Neural cell (in vitro differentiated cells): ENCODE measurements around the gene FAM210B. TPM values are rescaled to one million over a fixed set of nuclear protein-coding genes. Genes with fewer than 3 reads are reported as not detected.

ENCODE experiments used
- H2AFZ ChIP-seq: fragments of 200-600, 300-800 bp; sonication (generic), shearing (Covaris generic); 2 replicates; pipeline ENCODE4 v1.6.0; 2014; ENCODE audit warnings: low read depth, mild to moderate bottlenecking, antibody characterized with exemption, low read length, moderate library complexity
- H3F3A ChIP-seq: fragments of 200-600 bp; shearing (Covaris generic); 2 replicates; pipeline ENCODE4 v1.6.1; 2016; ENCODE audit warnings: mild to moderate bottlenecking, moderate library complexity, mixed read lengths, antibody characterized with exemption, low read length; ENCODE audit not compliant: insufficient read depth, poor library complexity, severe bottlenecking
- H3K27ac ChIP-seq: fragments of 200-600, 300-800 bp; sonication (generic), shearing (Covaris generic); 2 replicates; pipeline ENCODE4 v1.5.1; 2014; ENCODE audit warnings: mild to moderate bottlenecking, low read length, moderate library complexity
- H3K27me3 ChIP-seq: fragments of 300-800, 200-600 bp; sonication (generic), shearing (Covaris generic); 2 replicates; pipeline ENCODE4 v1.6.0; 2014; ENCODE audit warnings: mild to moderate bottlenecking, low read depth, low read length, moderate library complexity; ENCODE audit not compliant: insufficient read depth
- H3K36me3 ChIP-seq: fragments of 300-800, 200-600 bp; sonication (generic), shearing (Covaris generic); 2 replicates; pipeline ENCODE4 v1.5.1; 2014; ENCODE audit warnings: mild to moderate bottlenecking, antibody characterized with exemption, low read length, moderate library complexity; ENCODE audit not compliant: insufficient read depth
- H3K4me2 ChIP-seq: fragments of 300-800, 200-600 bp; sonication (generic), shearing (Covaris generic); 2 replicates; pipeline ENCODE4 v1.6.0; 2014; ENCODE audit warnings: mild to moderate bottlenecking, low read length
- H3K4me3 ChIP-seq: fragments of 300-800, 200-600 bp; sonication (generic), shearing (Covaris generic); 2 replicates; pipeline ENCODE4 v1.5.1; 2014; ENCODE audit warnings: mild to moderate bottlenecking, low read length, moderate library complexity
- H3K79me2 ChIP-seq: fragments of 200-600 bp; shearing (Covaris generic); replicated peaks from 2 replicates; pipeline ENCODE4 v1.6.0; 2014; ENCODE audit warnings: mild to moderate bottlenecking, low read length, moderate library complexity; ENCODE audit not compliant: insufficient read depth
- H3K9ac ChIP-seq: fragments of 300-800, 200-600 bp; sonication (generic), shearing (Covaris generic); 2 replicates; pipeline ENCODE4 v1.6.1; 2016; ENCODE audit warnings: mild to moderate bottlenecking, low read length, mixed read lengths
- H3K9me2 ChIP-seq: fragments of 200-600 bp; shearing (Covaris generic); 2 replicates; pipeline ENCODE4 v1.6.1; 2016; ENCODE audit warnings: mild to moderate bottlenecking, low read length, mixed read lengths; ENCODE audit not compliant: insufficient read depth
- H3K9me3 ChIP-seq: fragments of 200-600, 300-800 bp; sonication (generic), shearing (Covaris generic); 2 replicates; pipeline ENCODE4 v1.6.1; 2016; ENCODE audit warnings: mild to moderate bottlenecking, mixed run types, low read length, moderate library complexity, mixed read lengths
- H4K20me1 ChIP-seq: fragments of 200-600 bp; shearing (Covaris generic); 2 replicates; pipeline ENCODE4 v1.6.1; 2016; ENCODE audit warnings: mild to moderate bottlenecking, mixed run types; ENCODE audit not compliant: insufficient read depth
- EP300 ChIP-seq: fragments of 450-650 bp; conservative IDR thresholded peaks from 2 replicates; pipeline ENCODE4 v1.6.1; 2014; ENCODE audit warnings: antibody characterized with exemption, mild to moderate bottlenecking, moderate library complexity; ENCODE audit not compliant: poor library complexity, severe bottlenecking
- EZH2 ChIP-seq: fragments of 200-600, 300-800 bp; shearing (Covaris generic), sonication (generic); IDR thresholded peaks from 2 replicates; pipeline ENCODE4 v1.6.1; 2014; ENCODE audit warnings: antibody characterized with exemption, low read length, borderline replicate concordance, mild to moderate bottlenecking; ENCODE audit not compliant: insufficient read depth, poor library complexity, severe bottlenecking
- MXI1 ChIP-seq: fragments of 450-650 bp; conservative IDR thresholded peaks from 2 replicates; pipeline ENCODE4 v1.6.1; 2014; ENCODE audit warnings: antibody characterized with exemption, mild to moderate bottlenecking; ENCODE audit not compliant: poor library complexity, severe bottlenecking
- POLR2AphosphoS5 ChIP-seq: IDR thresholded peaks from 2 replicates; pipeline ENCODE4 v1.6.1; 2012
- RAD21 ChIP-seq: fragments of 450-650 bp; conservative IDR thresholded peaks from 2 replicates; pipeline ENCODE4 v1.6.1; 2014; ENCODE audit warnings: antibody characterized with exemption, mild to moderate bottlenecking, moderate library complexity
- SMC3 ChIP-seq: fragments of 450-650 bp; conservative IDR thresholded peaks from 2 replicates; pipeline ENCODE4 v1.6.1; 2014; ENCODE audit warnings: antibody characterized with exemption, mild to moderate bottlenecking, moderate library complexity; ENCODE audit not compliant: poor library complexity
- TAF1 ChIP-seq: IDR thresholded peaks from 2 replicates; pipeline ENCODE4 v1.6.1; 2012; ENCODE audit warnings: low read depth
- polyA plus RNA-seq: library from polyadenylated mRNA; depleted of rRNA; stranded (reverse); fragments of >200 nt; gene quantifications from 2 replicates; pipeline ENCODE4 v1.2.3, GENCODE V29; 2014
- TF ChIP-seq, protein P1 (sequence below): IDR thresholded peaks from 2 replicates; pipeline ENCODE4 v1.6.1; 2012; ENCODE audit warnings: borderline replicate concordance
- TF ChIP-seq, protein P2 (sequence below): fragments of 450-650 bp; IDR thresholded peaks from 2 replicates; pipeline ENCODE4 v1.5.1; 2014; ENCODE audit warnings: antibody characterized with exemption, mild to moderate bottlenecking, moderate library complexity; ENCODE audit not compliant: poor library complexity, severe bottlenecking

Gene FAM210B
- polyA plus RNA-seq, 1 donor from 2014 or later, result 6.6 TPM

- peak overlapping the region; percentile 80 for H3K9ac ChIP-seq
- peaks cover 1% of the 10 kb centered on the region for H3K36me3 ChIP-seq
- H3K9me3 ChIP-seq, result no peaks in the 10 kb centered on the region
- peak overlapping the region; percentile 68 for H3K4me2 ChIP-seq
- H3K27ac ChIP-seq, result no peak overlapping the region
- H3K79me2 ChIP-seq, result peaks cover 33% of the 10 kb centered on the region
- peak overlapping the region; percentile 87 for H3K4me3 ChIP-seq
- no peaks in the 10 kb centered on the region for H3K27me3 ChIP-seq
- H3K9me2 ChIP-seq, result no peaks in the 10 kb centered on the region
- no peaks in the 10 kb centered on the region for H3F3A ChIP-seq
- no peaks in the 10 kb centered on the region for H4K20me1 ChIP-seq
- peak overlapping the region; percentile 85 for H2AFZ ChIP-seq
- TF ChIP-seq SMC3 (no peak), POLR2AphosphoS5 (no peak), RAD21 (no peak)
- TF ChIP-seq, protein P1, sequence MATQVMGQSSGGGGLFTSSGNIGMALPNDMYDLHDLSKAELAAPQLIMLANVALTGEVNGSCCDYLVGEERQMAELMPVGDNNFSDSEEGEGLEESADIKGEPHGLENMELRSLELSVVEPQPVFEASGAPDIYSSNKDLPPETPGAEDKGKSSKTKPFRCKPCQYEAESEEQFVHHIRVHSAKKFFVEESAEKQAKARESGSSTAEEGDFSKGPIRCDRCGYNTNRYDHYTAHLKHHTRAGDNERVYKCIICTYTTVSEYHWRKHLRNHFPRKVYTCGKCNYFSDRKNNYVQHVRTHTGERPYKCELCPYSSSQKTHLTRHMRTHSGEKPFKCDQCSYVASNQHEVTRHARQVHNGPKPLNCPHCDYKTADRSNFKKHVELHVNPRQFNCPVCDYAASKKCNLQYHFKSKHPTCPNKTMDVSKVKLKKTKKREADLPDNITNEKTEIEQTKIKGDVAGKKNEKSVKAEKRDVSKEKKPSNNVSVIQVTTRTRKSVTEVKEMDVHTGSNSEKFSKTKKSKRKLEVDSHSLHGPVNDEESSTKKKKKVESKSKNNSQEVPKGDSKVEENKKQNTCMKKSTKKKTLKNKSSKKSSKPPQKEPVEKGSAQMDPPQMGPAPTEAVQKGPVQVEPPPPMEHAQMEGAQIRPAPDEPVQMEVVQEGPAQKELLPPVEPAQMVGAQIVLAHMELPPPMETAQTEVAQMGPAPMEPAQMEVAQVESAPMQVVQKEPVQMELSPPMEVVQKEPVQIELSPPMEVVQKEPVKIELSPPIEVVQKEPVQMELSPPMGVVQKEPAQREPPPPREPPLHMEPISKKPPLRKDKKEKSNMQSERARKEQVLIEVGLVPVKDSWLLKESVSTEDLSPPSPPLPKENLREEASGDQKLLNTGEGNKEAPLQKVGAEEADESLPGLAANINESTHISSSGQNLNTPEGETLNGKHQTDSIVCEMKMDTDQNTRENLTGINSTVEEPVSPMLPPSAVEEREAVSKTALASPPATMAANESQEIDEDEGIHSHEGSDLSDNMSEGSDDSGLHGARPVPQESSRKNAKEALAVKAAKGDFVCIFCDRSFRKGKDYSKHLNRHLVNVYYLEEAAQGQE, result no peak
Measured at GRCh38 chr20:56391596-56392131, 32.9 kb downstream of the FAM210B start.

GRCh38 chr20:56392132-56392880 lies 33.5 kb downstream of the FAM210B start, which contains the start of the genes AURKA and CSTF1:
AURKA (minus strand) TSS chr20:56392215; CDS start chr20:56388197, 4,018 bp downstream.
CSTF1 (plus strand) TSS chr20:56392645; CDS start chr20:56395553, 2,908 bp downstream.
- Histone ChIP-seq H3K4me3 (peak within 1 kb of the TSS; percentile 87), H3K4me2 (peak within 1 kb of the TSS; percentile 71), H3K27ac (peak within 1 kb of the TSS; percentile 86), H3K79me2 (peaks cover 33% of the 10 kb centered on the region), H3K9me2 (no peaks in the 10 kb centered on the region), H3K27me3 (no peaks in the 10 kb centered on the region), H4K20me1 (no peaks in the 10 kb centered on the region), H3K9ac (peak within 1 kb of the TSS; percentile 80), H2AFZ (peak within 1 kb of the TSS; percentile 85), H3K9me3 (no peaks in the 10 kb centered on the region), H3K36me3 (peaks cover 8% of the 10 kb centered on the region), H3F3A (no peaks in the 10 kb centered on the region)
- TF ChIP-seq RAD21 (peak; percentile 34), EP300 (peak; percentile 79), MXI1 (peak; percentile 94), EZH2 (no peak), POLR2AphosphoS5 (peak; percentile 79), SMC3 (peak; percentile 59), TAF1 (peak; percentile 72)
- TF ChIP-seq, protein P1, result no peak
- TF ChIP-seq, protein P2, sequence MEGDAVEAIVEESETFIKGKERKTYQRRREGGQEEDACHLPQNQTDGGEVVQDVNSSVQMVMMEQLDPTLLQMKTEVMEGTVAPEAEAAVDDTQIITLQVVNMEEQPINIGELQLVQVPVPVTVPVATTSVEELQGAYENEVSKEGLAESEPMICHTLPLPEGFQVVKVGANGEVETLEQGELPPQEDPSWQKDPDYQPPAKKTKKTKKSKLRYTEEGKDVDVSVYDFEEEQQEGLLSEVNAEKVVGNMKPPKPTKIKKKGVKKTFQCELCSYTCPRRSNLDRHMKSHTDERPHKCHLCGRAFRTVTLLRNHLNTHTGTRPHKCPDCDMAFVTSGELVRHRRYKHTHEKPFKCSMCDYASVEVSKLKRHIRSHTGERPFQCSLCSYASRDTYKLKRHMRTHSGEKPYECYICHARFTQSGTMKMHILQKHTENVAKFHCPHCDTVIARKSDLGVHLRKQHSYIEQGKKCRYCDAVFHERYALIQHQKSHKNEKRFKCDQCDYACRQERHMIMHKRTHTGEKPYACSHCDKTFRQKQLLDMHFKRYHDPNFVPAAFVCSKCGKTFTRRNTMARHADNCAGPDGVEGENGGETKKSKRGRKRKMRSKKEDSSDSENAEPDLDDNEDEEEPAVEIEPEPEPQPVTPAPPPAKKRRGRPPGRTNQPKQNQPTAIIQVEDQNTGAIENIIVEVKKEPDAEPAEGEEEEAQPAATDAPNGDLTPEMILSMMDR, result no peak
